Stimulated activated CD4-positive, alpha-beta T cell treated with anti-CD3 and anti-CD28 coated beads, Interleukin-15, amount 100 ng/mL, for 48 hours (primary cell): ENCODE data around the gene DUOX2.
"Not testable (repeated sequence)": the region's sequence is repeated elsewhere in the genome, so short reads cannot be mapped to it uniquely, and the experiment has no call there.

Experiments
- DNase-seq, 2 donors: peaks; one replicate each; pipeline ENCODE4 v3.0.0-alpha.2; 2020; ENCODE audit warnings: low read depth in 2 of 2

The DUOX2 gene

GRCh38 chr15:45101749-45102148 lies 12.2 kb downstream of the DUOX2 start:
- DNase-seq = no peak

GRCh38 chr15:45100884-45101625 lies 12.9 kb downstream of the DUOX2 start:
- no peak for DNase-seq

GRCh38 chr15:45099549-45100165 lies 14.3 kb downstream of the DUOX2 start:
- no peak for DNase-seq

GRCh38 chr15:45097466-45097865 lies 16.5 kb downstream of the DUOX2 start:
- no peak for DNase-seq

- DNase-seq = no peak
Observed at GRCh38 chr15:45095661-45096060, 18.3 kb downstream of the DUOX2 start.

- no peak for DNase-seq
Observed at GRCh38 chr15:45094358-45094730, 19.6 kb downstream of the DUOX2 start.

- DNase-seq = no peak
Observed at GRCh38 chr15:45093622-45094357, 20.2 kb downstream of the DUOX2 start.

GRCh38 chr15:45093013-45093412 lies 21.0 kb downstream of the DUOX2 start:
- no peak for DNase-seq

- DNase-seq = no peak
Observed at GRCh38 chr15:45091576-45091975, 22.4 kb downstream of the DUOX2 start.

- DNase-seq = no peak
Observed at GRCh38 chr15:45091161-45091560, 22.8 kb downstream of the DUOX2 start.

GRCh38 chr15:45089712-45090373 lies 24.1 kb downstream of the DUOX2 start:
- DNase-seq = no peak

GRCh38 chr15:45088801-45089711 lies 24.9 kb downstream of the DUOX2 start:
- DNase-seq = no peak

- DNase-seq = no peak
Observed at GRCh38 chr15:45087513-45087912, 26.5 kb downstream of the DUOX2 start.

GRCh38 chr15:45084163-45084562 lies 29.8 kb downstream of the DUOX2 start:
- no peak for DNase-seq

GRCh38 chr15:45083223-45083622 lies 30.7 kb downstream of the DUOX2 start:
- no peak for DNase-seq

GRCh38 chr15:45082412-45082811 lies 31.6 kb downstream of the DUOX2 start:
- not testable (repeated sequence) for DNase-seq

GRCh38 chr15:45080593-45080992 lies 33.4 kb downstream of the DUOX2 start:
- DNase-seq = not testable (repeated sequence)

- not testable (repeated sequence) for DNase-seq
Observed at GRCh38 chr15:45079628-45080246, 34.2 kb downstream of the DUOX2 start.

- DNase-seq = not testable (repeated sequence)
Observed at GRCh38 chr15:45079201-45079600, 34.8 kb downstream of the DUOX2 start.

GRCh38 chr15:45077391-45077790 lies 36.6 kb downstream of the DUOX2 start:
- DNase-seq = not testable (repeated sequence)
